ENCODE data around the gene EFCAB9.

EFCAB9 gene

GRCh38 chr5:172165465-172165864 lies 28.5 kb upstream of the EFCAB9 start:
- DNase-seq (ENCODE audit: low read depth in 4 of 4, low spot score in 1 of 4): no peak

- DNase-seq (ENCODE audit: low read depth in 4 of 4, low spot score in 1 of 4): no peak
Measured at GRCh38 chr5:172166030-172166826, 27.7 kb upstream of the EFCAB9 start.

- DNase-seq (ENCODE audit: low read depth in 4 of 4, low spot score in 1 of 4): no peak
Measured at GRCh38 chr5:172167895-172168294, 26.1 kb upstream of the EFCAB9 start.

- no peak for DNase-seq (ENCODE audit: low read depth in 4 of 4, low spot score in 1 of 4)
Measured at GRCh38 chr5:172168311-172168710, 25.7 kb upstream of the EFCAB9 start.

GRCh38 chr5:172169216-172169615 lies 24.8 kb upstream of the EFCAB9 start:
- DNase-seq (ENCODE audit: low read depth in 4 of 4, low spot score in 1 of 4): no peak

GRCh38 chr5:172170251-172170701 lies 23.7 kb upstream of the EFCAB9 start:
- no peak for DNase-seq (ENCODE audit: low read depth in 4 of 4, low spot score in 1 of 4)

GRCh38 chr5:172171118-172171517 lies 22.9 kb upstream of the EFCAB9 start:
- no peak for DNase-seq (ENCODE audit: low read depth in 4 of 4, low spot score in 1 of 4)

GRCh38 chr5:172172912-172173563 lies 20.9 kb upstream of the EFCAB9 start:
- no peak for DNase-seq (ENCODE audit: low read depth in 4 of 4, low spot score in 1 of 4)

- peak in 2 of 4 experiments; percentile 59 to 74 for DNase-seq (ENCODE audit: low read depth in 4 of 4, low spot score in 1 of 4)
Measured at GRCh38 chr5:172173564-172174153, 20.3 kb upstream of the EFCAB9 start.

GRCh38 chr5:172175263-172175719 lies 18.7 kb upstream of the EFCAB9 start:
- peak; percentile 62 to 92 (median 76) for DNase-seq (ENCODE audit: low read depth in 4 of 4, low spot score in 1 of 4)

GRCh38 chr5:172177176-172177575 lies 16.8 kb upstream of the EFCAB9 start:
- DNase-seq (ENCODE audit: low read depth in 4 of 4, low spot score in 1 of 4): no peak

- DNase-seq (ENCODE audit: low read depth in 4 of 4, low spot score in 1 of 4): no peak
Measured at GRCh38 chr5:172178301-172178987, 15.5 kb upstream of the EFCAB9 start.

- no peak for DNase-seq (ENCODE audit: low read depth in 4 of 4, low spot score in 1 of 4)
Measured at GRCh38 chr5:172178991-172179989, 14.7 kb upstream of the EFCAB9 start.

- no peak for DNase-seq (ENCODE audit: low read depth in 4 of 4, low spot score in 1 of 4)
Measured at GRCh38 chr5:172180936-172181335, 13.0 kb upstream of the EFCAB9 start.

- DNase-seq (ENCODE audit: low read depth in 4 of 4, low spot score in 1 of 4): no peak
Measured at GRCh38 chr5:172182291-172182690, 11.7 kb upstream of the EFCAB9 start.

GRCh38 chr5:172183881-172184280 lies 10.1 kb upstream of the EFCAB9 start:
- DNase-seq (ENCODE audit: low read depth in 4 of 4, low spot score in 1 of 4): no peak

GRCh38 chr5:172185096-172185461 lies 8.9 kb upstream of the EFCAB9 start:
- no peak for DNase-seq (ENCODE audit: low read depth in 4 of 4, low spot score in 1 of 4)

GRCh38 chr5:172186114-172186695 lies 7.8 kb upstream of the EFCAB9 start:
- no peak for DNase-seq (ENCODE audit: low read depth in 4 of 4, low spot score in 1 of 4)

- DNase-seq (ENCODE audit: low read depth in 4 of 4, low spot score in 1 of 4): peak in 1 of 4 experiments; percentile 69
Measured at GRCh38 chr5:172187118-172188032, 6.6 kb upstream of the EFCAB9 start.

All from stimulated activated CD4-positive, alpha-beta T cell treated with anti-CD3 and anti-CD28 coated beads, Interleukin-1b, Interleukin-23, amount 100 ng/mL, for 24 hours (primary cell).